ENCODE data around the gene UNC5A.

GRCh38 chr5:176868126-176868525, 57.8 kb downstream of the UNC5A start:
- TF ChIP-seq ZFP3 (CRISPR knock-in tag; IDR thresholded peaks at IDR 0.05) (no peak), POU6F1 (CRISPR knock-in tag; IDR thresholded peaks at IDR 0.05; ENCODE audit: borderline replicate concordance, low read depth) (no peak), ARNTL (CRISPR knock-in tag; IDR thresholded peaks at IDR 0.05; ENCODE audit: borderline replicate concordance, low read depth) (no peak), ZNF70 (CRISPR knock-in tag; IDR thresholded peaks at IDR 0.05) (no peak), CSRNP3 (CRISPR knock-in tag; IDR thresholded peaks at IDR 0.05) (no peak), ZFP30 (CRISPR knock-in tag; IDR thresholded peaks at IDR 0.05) (no peak)

Data from SK-N-SH treated with all-trans-retinoic acid at 6 μM for 48 hours (cell line).